Measurements from ENCODE around the gene THAP3. TPM values are rescaled to one million over a fixed set of nuclear protein-coding genes. Genes with fewer than 3 reads are reported as not detected.

Gene THAP3
- total and polyA plus RNA-seq, 2 donors (not counting 1 experiment from before 2014, with no cell fraction given), result 20.2 to 30.4 TPM

- Mint-ChIP-seq H3K4me1 (no peaks in the 10 kb centered on the region), H3K27ac (no peak overlapping the region), H3K4me3 (no peak overlapping the region), H3K27me3 (no peaks in the 10 kb centered on the region), H3K9me3 (ENCODE audit: insufficient read depth) (no peaks in the 10 kb centered on the region)
- TF ChIP-seq CTCF (IDR thresholded peaks at IDR 0.05) (no peak), EZH2 (IDR thresholded peaks at IDR 0.05; ENCODE audit: borderline replicate concordance, insufficient read depth, low read depth, low read length, poor library complexity, severe bottlenecking) (no peak)
- Histone ChIP-seq H3K4me1 (ENCODE audit: control insufficient read depth in 2 of 2, insufficient read depth in 2 of 2, low read length in 2 of 2) (no peaks in the 10 kb centered on the region), H4K20me1 (ENCODE audit: control insufficient read depth, insufficient read depth, low read length, poor library complexity, severe bottlenecking) (no peaks in the 10 kb centered on the region), H3K4me3 (ENCODE audit: control extremely low read depth in 1 of 5, extremely low read depth in 1 of 5, insufficient read depth in 1 of 5, low read depth in 2 of 5, low read length in 4 of 5) (no peak overlapping the region), H3K27me3 (replicated peaks in 1 of 4; ENCODE audit: control extremely low read depth in 1 of 4, control insufficient read depth in 3 of 4, insufficient read depth in 4 of 4, low read length in 3 of 4) (no peaks in the 10 kb centered on the region), H3K79me2 (ENCODE audit: control insufficient read depth, insufficient read depth, low read length) (no peaks in the 10 kb centered on the region), H3K36me3 (replicated peaks in 1 of 2; ENCODE audit: control extremely low read depth in 1 of 2, control insufficient read depth in 1 of 2, extremely low read depth in 1 of 2, insufficient read depth in 2 of 2, low read length in 1 of 2) (peaks cover 1 to 35% of the 10 kb centered on the region in 2 experiments), H2AFZ (ENCODE audit: insufficient read depth, low read depth, low read length, poor library complexity, severe bottlenecking) (no peak overlapping the region), H3K9me3 (ENCODE audit: control extremely low read depth in 1 of 3, control insufficient read depth in 2 of 3, insufficient read depth in 1 of 3, low read length in 2 of 3) (no peaks in the 10 kb centered on the region), H3K4me2 (replicated peaks; ENCODE audit: low read depth, low read length, poor library complexity, severe bottlenecking) (no peak overlapping the region), H3K9ac (ENCODE audit: low read length) (no peak overlapping the region), H3K27ac (ENCODE audit: low read length in 2 of 2) (no peak overlapping the region)
- intact Hi-C loops (cut with micrococcal nuclease), result no loop called here
- ChIA-PET POLR2A (no interaction called here), CTCF (interaction anchor here (0.7 to 7.0 kb wide), 2 partner anchors 161 to 650 kb away, joined by 4 to 86 read pairs; no protein-coding TSS in a partner anchor)
- no peak for DNase-seq
- 89% methylated on average over 5 of the region's 6 CpGs for WGBS (ENCODE audit: insufficient coverage)
- ATAC-seq (ENCODE audit: low read depth), result no peak
Measured at GRCh38 chr1:6648556-6648955, 23.9 kb downstream of the THAP3 start.

- Histone ChIP-seq H3K9me3 (ENCODE audit: control extremely low read depth in 1 of 3, control insufficient read depth in 2 of 3, insufficient read depth in 1 of 3, low read length in 2 of 3) (no peaks in the 10 kb centered on the region), H2AFZ (ENCODE audit: insufficient read depth, low read depth, low read length, poor library complexity, severe bottlenecking) (no peak overlapping the region), H3K27ac (ENCODE audit: low read length in 2 of 2) (no peak overlapping the region), H3K4me2 (replicated peaks; ENCODE audit: low read depth, low read length, poor library complexity, severe bottlenecking) (no peak overlapping the region), H3K4me3 (ENCODE audit: control extremely low read depth in 1 of 5, extremely low read depth in 1 of 5, insufficient read depth in 1 of 5, low read depth in 2 of 5, low read length in 4 of 5) (no peak overlapping the region), H3K36me3 (replicated peaks in 1 of 2; ENCODE audit: control extremely low read depth in 1 of 2, control insufficient read depth in 1 of 2, extremely low read depth in 1 of 2, insufficient read depth in 2 of 2, low read length in 1 of 2) (peaks cover 1 to 35% of the 10 kb centered on the region in 2 experiments), H3K79me2 (ENCODE audit: control insufficient read depth, insufficient read depth, low read length) (no peaks in the 10 kb centered on the region), H3K27me3 (replicated peaks in 1 of 4; ENCODE audit: control extremely low read depth in 1 of 4, control insufficient read depth in 3 of 4, insufficient read depth in 4 of 4, low read length in 3 of 4) (no peaks in the 10 kb centered on the region), H3K4me1 (ENCODE audit: control insufficient read depth in 2 of 2, insufficient read depth in 2 of 2, low read length in 2 of 2) (no peaks in the 10 kb centered on the region), H3K9ac (ENCODE audit: low read length) (no peak overlapping the region), H4K20me1 (ENCODE audit: control insufficient read depth, insufficient read depth, low read length, poor library complexity, severe bottlenecking) (no peaks in the 10 kb centered on the region)
- intact Hi-C loops (cut with micrococcal nuclease), result no loop called here
- H3K27ac Mint-ChIP-seq, result no peak overlapping the region
- ChIA-PET CTCF (interaction anchor here (1.4 kb wide), 1 partner anchor 166 kb away, joined by 6 read pairs; no protein-coding TSS in a partner anchor), POLR2A (interaction anchor here (0.6 kb wide), 1 partner anchor 64 kb away, joined by 8 read pairs; no protein-coding TSS in a partner anchor)
- H3K27me3 Mint-ChIP-seq, result no peaks in the 10 kb centered on the region
- DNase-seq (no peak), ATAC-seq (ENCODE audit: low read depth) (no peak)
- TF ChIP-seq EZH2 (IDR thresholded peaks at IDR 0.05; ENCODE audit: borderline replicate concordance, insufficient read depth, low read depth, low read length, poor library complexity, severe bottlenecking) (no peak), CTCF (IDR thresholded peaks at IDR 0.05) (no peak)
- H3K4me1 Mint-ChIP-seq, result no peaks in the 10 kb centered on the region
- H3K9me3 Mint-ChIP-seq (ENCODE audit: insufficient read depth), result no peaks in the 10 kb centered on the region
- WGBS (ENCODE audit: insufficient coverage), result 97% methylated on average over 10 of the region's 17 CpGs
- H3K4me3 Mint-ChIP-seq, result no peak overlapping the region
Measured at GRCh38 chr1:6651909-6652308, 27.2 kb downstream of the THAP3 start.
